Tibial nerve (tissue), 4 donors: ENCODE data around the gene IGHMBP2. TPM values are rescaled to one million over a fixed set of nuclear protein-coding genes. Genes with fewer than 3 reads are reported as not detected.

Experiments used
- DNase-seq, 2 donors: peaks; one replicate each; pipeline ENCODE4 v3.0.0-alpha.2; 2019; ENCODE audit warnings: low spot score in 2 of 2
- H3K27ac ChIP-seq, 4 donors: fragments of 200-600 bp; sonication (generic) in 3 of 4; one replicate each; pipeline ENCODE4 v1.5.1; 2017 to 2019; ENCODE audit warnings: mild to moderate bottlenecking in 1 of 4
- H3K27me3 ChIP-seq, 2 donors: fragments of 200-600 bp; sonication (generic) in 1 of 2; one replicate each; pipeline versions ENCODE4 v1.5.1 to v1.6.0; 2017 to 2019
- H3K36me3 ChIP-seq, 3 donors: fragments of 200-600 bp; sonication (generic); one replicate each; pipeline ENCODE4 v1.5.1; 2018 to 2019
- H3K4me1 ChIP-seq, 4 donors: fragments of 200-600 bp; sonication (generic) in 3 of 4; one replicate each; pipeline ENCODE4 v1.5.1; 2017 to 2019
- H3K4me3 ChIP-seq, 4 donors: fragments of 200-600 bp; sonication (generic) in 3 of 4; one replicate each; pipeline ENCODE4 v1.5.1; 2017 to 2019; ENCODE audit warnings: mild to moderate bottlenecking in 1 of 4, moderate library complexity in 1 of 4
- H3K9me3 ChIP-seq, 4 donors: fragments of 200-600 bp; sonication (generic) in 3 of 4; one replicate each; pipeline ENCODE4 v1.5.1; 2017 to 2019
- CTCF ChIP-seq, 5 experiments: fragments of 200-600 bp in 3 of 5; fragments of 450-650 bp in 2 of 5; sonication (generic) in 3 of 5; IDR thresholded peaks; one replicate each; pipeline ENCODE4 v1.5.1; 2016 to 2019; ENCODE audit warnings: antibody characterized with exemption in 5 of 5, mild to moderate bottlenecking in 3 of 5, moderate library complexity in 2 of 5
- EP300 ChIP-seq, 2 donors: sonication (generic); formaldehyde crosslinking; IDR thresholded peaks; one replicate each; pipeline ENCODE4 v1.6.1; 2017; ENCODE audit warnings: antibody characterized with exemption in 2 of 2, mild to moderate bottlenecking in 1 of 2
- POLR2A ChIP-seq, 2 donors: fragments of 450-650 bp; IDR thresholded peaks; one replicate each; pipeline ENCODE4 v1.6.1; 2017; ENCODE audit warnings: antibody characterized with exemption in 2 of 2, mild to moderate bottlenecking in 2 of 2, moderate library complexity in 2 of 2
- WGBS, 2 donors: methylation state at CpG; one replicate each; pipeline ENCODE4 v1.1.5; 2018; 5-methylcytosine and 5-hydroxymethylcytosine counted together
- total RNA-seq, 4 donors: library from RNA; depleted of rRNA; stranded (reverse); fragments of >200 nt; gene quantifications; one replicate each; pipeline ENCODE4 v1.1.0, GENCODE V29; 2016

IGHMBP2 gene
- total RNA-seq, 4 donors from 2014 or later: 12.9 to 29.4 (median 22.3) TPM

GRCh38 chr11:68940651-68941323, 37.1 kb downstream of the IGHMBP2 start:
- H3K9me3 ChIP-seq: no peaks in the 10 kb centered on the region
- no peak overlapping the region for H3K27ac ChIP-seq
- no peaks in the 10 kb centered on the region for H3K27me3 ChIP-seq
- 81 to 87% methylated on average over 20 of the region's 20 CpGs for WGBS, 2 donors
- peaks cover 0 to 62% (median 2%) of the 10 kb centered on the region in 3 donors for H3K36me3 ChIP-seq
- H3K4me1 ChIP-seq: peaks cover 0 to 28% (median 5%) of the 10 kb centered on the region in 4 donors
- no peak for DNase-seq
- TF ChIP-seq EP300 (IDR thresholded peaks at IDR 0.05): no peak
- TF ChIP-seq POLR2A (IDR thresholded peaks at IDR 0.05): no peak
- TF ChIP-seq CTCF (IDR thresholded peaks at IDR 0.05): no peak
- no peak overlapping the region for H3K4me3 ChIP-seq

GRCh38 chr11:68941324-68942094, 37.8 kb downstream of the IGHMBP2 start:
- H3K9me3 ChIP-seq: no peaks in the 10 kb centered on the region

GRCh38 chr11:68942095-68942620, 38.5 kb downstream of the IGHMBP2 start:
- H3K27ac ChIP-seq: peak overlapping the region; percentile 9 to 80 (median 68)
- no peaks in the 10 kb centered on the region for H3K9me3 ChIP-seq
- H3K27me3 ChIP-seq: no peaks in the 10 kb centered on the region
- TF ChIP-seq POLR2A (IDR thresholded peaks at IDR 0.05) (no peak), CTCF (IDR thresholded peaks at IDR 0.05) (no peak), EP300 (IDR thresholded peaks at IDR 0.05) (no peak)
- WGBS, 2 donors: 69 to 79% methylated on average over 11 of the region's 11 CpGs
- no peak for DNase-seq
- peaks cover 0 to 42% (median 7%) of the 10 kb centered on the region in 4 donors for H3K4me1 ChIP-seq
- H3K4me3 ChIP-seq: no peak overlapping the region
- peaks cover 0 to 48% (median 0%) of the 10 kb centered on the region in 3 donors for H3K36me3 ChIP-seq

More at GRCh38 chr11:68941324-68942094, 37.8 kb downstream of the IGHMBP2 start:
- no peak for DNase-seq
- TF ChIP-seq CTCF (IDR thresholded peaks at IDR 0.05): no peak
- TF ChIP-seq POLR2A (IDR thresholded peaks at IDR 0.05): no peak
- TF ChIP-seq EP300 (IDR thresholded peaks at IDR 0.05): no peak
- 86 to 93% methylated on average over 14 to 17 of the region's 18 CpGs for WGBS, 2 donors
- Histone ChIP-seq H3K4me3 (no peak overlapping the region), H3K27ac (peak overlapping the region; percentile 9 to 80 (median 68)), H3K36me3 (peaks cover 0 to 55% (median 0%) of the 10 kb centered on the region in 3 donors), H3K4me1 (peaks cover 0 to 35% (median 5%) of the 10 kb centered on the region in 4 donors), H3K27me3 (no peaks in the 10 kb centered on the region)

GRCh38 chr11:68942751-68943271, 39.1 kb downstream of the IGHMBP2 start:
- DNase-seq: no peak
- TF ChIP-seq CTCF (IDR thresholded peaks at IDR 0.05) (no peak), POLR2A (IDR thresholded peaks at IDR 0.05) (no peak), EP300 (IDR thresholded peaks at IDR 0.05) (no peak)
- H3K27me3 ChIP-seq: no peaks in the 10 kb centered on the region
- peaks cover 0 to 42% (median 7%) of the 10 kb centered on the region in 4 donors for H3K4me1 ChIP-seq
- peak overlapping the region; percentile 9 to 80 (median 68) for H3K27ac ChIP-seq
- WGBS, 2 donors: 31 to 49% methylated on average over 5 to 9 of the region's 9 CpGs
- peaks cover 0 to 42% (median 0%) of the 10 kb centered on the region in 3 donors for H3K36me3 ChIP-seq
- H3K9me3 ChIP-seq: no peaks in the 10 kb centered on the region
- H3K4me3 ChIP-seq: no peak overlapping the region
